Suprapubic skin (tissue), 4 donors: ENCODE results near the gene MYL9. TPM values are rescaled to one million over a fixed set of nuclear protein-coding genes. Genes with fewer than 3 reads are reported as not detected.

Source experiments
- DNase-seq, 2 donors: peaks; one replicate each; pipeline ENCODE4 v3.0.0-alpha.2; 2019; ENCODE audit warnings: low spot score in 2 of 2
- H3K27ac ChIP-seq: fragments of 200-600 bp; sonication (generic); one replicate; pipeline ENCODE4 v1.5.1; 2019
- H3K27me3 ChIP-seq: fragments of 200-600 bp; sonication (generic); one replicate; pipeline ENCODE4 v1.5.1; 2019
- H3K36me3 ChIP-seq: fragments of 200-600 bp; sonication (generic); one replicate; pipeline ENCODE4 v1.5.1; 2019
- H3K4me1 ChIP-seq: fragments of 200-600 bp; sonication (generic); one replicate; pipeline ENCODE4 v1.5.1; 2019
- H3K4me3 ChIP-seq: fragments of 200-600 bp; sonication (generic); one replicate; pipeline ENCODE4 v1.5.1; 2019; ENCODE audit warnings: mild to moderate bottlenecking
- H3K9me3 ChIP-seq: fragments of 200-600 bp; sonication (generic); one replicate; pipeline ENCODE4 v1.5.1; 2019
- EP300 ChIP-seq: sonication (generic); formaldehyde crosslinking; IDR thresholded peaks from one replicate; pipeline ENCODE4 v1.6.1; 2017; ENCODE audit warnings: antibody characterized with exemption
- POLR2A ChIP-seq, 2 donors: fragments of 450-650 bp; IDR thresholded peaks; one replicate each; pipeline ENCODE4 v1.6.1; 2017; ENCODE audit warnings: antibody characterized with exemption in 2 of 2, mild to moderate bottlenecking in 2 of 2, moderate library complexity in 2 of 2
- POLR2AphosphoS5 ChIP-seq, 3 donors: sonication (generic); formaldehyde crosslinking; IDR thresholded peaks; one replicate each; pipeline ENCODE4 v1.6.1; 2017; ENCODE audit warnings: antibody characterized with exemption in 3 of 3
- WGBS: methylation state at CpG from one replicate; pipeline ENCODE4 v1.1.5; 2018; 5-methylcytosine and 5-hydroxymethylcytosine counted together
- total RNA-seq, 4 donors: library from RNA; depleted of rRNA; stranded (reverse); fragments of >200 nt; gene quantifications; one replicate each; pipeline ENCODE4 v1.1.0, GENCODE V29; 2016
- TF ChIP-seq, protein P1 (sequence below), 2 donors: fragments of 200-600 bp in 1 of 2; fragments of 450-650 bp in 1 of 2; sonication (generic) in 1 of 2; IDR thresholded peaks; one replicate each; pipeline ENCODE4 v1.5.1; 2016 to 2019; ENCODE audit warnings: antibody characterized with exemption in 2 of 2, mild to moderate bottlenecking in 1 of 2, moderate library complexity in 1 of 2

MYL9 gene
- total RNA-seq, 4 donors from 2014 or later = 29.4 to 34.0 (median 30.7) TPM

DNA sequence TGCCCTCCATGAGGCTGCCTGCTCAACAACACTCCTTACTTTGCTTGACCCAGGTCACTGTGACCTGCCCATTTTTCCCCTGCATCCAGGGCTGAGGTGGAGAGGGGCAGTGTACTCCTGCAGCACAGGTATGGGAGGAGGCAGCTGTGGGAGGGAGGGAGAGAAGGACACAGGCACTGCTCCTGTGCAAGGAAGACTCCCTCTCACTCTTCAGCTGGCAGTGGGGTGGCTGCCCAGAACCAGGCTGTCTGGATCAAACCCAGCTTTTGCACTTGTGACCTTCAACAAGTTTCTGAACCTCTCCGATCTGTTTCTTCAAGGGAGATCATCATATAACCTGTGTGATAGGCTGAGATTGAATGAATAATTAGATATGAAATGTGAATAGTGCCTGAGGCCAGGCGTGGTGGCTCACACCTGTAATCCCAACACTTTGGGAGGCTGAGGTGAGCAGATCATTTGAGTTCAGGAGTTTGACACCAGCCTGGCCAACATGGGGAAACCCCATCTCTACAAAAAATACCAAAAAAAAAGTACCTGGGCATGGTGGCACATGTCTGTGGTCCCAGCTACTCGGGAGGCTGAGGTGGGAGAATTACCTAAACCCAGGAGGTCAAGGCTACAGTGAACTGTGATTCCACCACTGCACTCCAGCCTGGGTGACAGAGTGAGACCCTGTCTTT, 46.2 kb downstream of the MYL9 start:
- Histone ChIP-seq H3K27me3 (no peaks in the 10 kb centered on the region), H3K9me3 (no peaks in the 10 kb centered on the region), H3K4me1 (peaks cover 18% of the 10 kb centered on the region), H3K36me3 (peaks cover 3% of the 10 kb centered on the region), H3K4me3 (no peak overlapping the region), H3K27ac (no peak overlapping the region)
- TF ChIP-seq, protein P1, sequence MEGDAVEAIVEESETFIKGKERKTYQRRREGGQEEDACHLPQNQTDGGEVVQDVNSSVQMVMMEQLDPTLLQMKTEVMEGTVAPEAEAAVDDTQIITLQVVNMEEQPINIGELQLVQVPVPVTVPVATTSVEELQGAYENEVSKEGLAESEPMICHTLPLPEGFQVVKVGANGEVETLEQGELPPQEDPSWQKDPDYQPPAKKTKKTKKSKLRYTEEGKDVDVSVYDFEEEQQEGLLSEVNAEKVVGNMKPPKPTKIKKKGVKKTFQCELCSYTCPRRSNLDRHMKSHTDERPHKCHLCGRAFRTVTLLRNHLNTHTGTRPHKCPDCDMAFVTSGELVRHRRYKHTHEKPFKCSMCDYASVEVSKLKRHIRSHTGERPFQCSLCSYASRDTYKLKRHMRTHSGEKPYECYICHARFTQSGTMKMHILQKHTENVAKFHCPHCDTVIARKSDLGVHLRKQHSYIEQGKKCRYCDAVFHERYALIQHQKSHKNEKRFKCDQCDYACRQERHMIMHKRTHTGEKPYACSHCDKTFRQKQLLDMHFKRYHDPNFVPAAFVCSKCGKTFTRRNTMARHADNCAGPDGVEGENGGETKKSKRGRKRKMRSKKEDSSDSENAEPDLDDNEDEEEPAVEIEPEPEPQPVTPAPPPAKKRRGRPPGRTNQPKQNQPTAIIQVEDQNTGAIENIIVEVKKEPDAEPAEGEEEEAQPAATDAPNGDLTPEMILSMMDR (IDR thresholded peaks at IDR 0.05) = no peak
- TF ChIP-seq EP300 = no peak
- TF ChIP-seq POLR2AphosphoS5 (IDR thresholded peaks at IDR 0.05) = no peak
- TF ChIP-seq POLR2A (IDR thresholded peaks at IDR 0.05) = no peak
- 72% methylated on average over 3 of the region's 3 CpGs for WGBS
- no peak for DNase-seq

DNA sequence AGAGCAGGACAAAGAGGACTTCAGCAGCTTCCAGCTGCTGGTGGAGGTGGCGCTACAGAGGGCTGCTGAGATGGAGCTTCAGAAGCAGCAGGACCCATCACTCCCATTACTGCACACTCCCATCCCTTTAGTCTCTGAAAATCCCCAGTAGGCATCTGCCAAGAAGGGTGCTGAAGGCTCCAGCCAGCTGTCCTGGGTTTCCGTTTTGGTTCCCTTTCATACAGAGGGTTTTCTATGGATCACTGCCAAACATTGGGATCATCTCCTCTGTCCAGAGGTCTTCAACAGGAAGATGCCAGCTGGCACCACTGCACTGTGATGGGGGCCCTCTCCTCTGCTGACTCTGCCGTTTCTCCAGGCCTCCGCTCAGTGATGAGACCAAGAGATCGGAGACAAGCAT, 50.0 kb downstream of the MYL9 start:
- no peak overlapping the region for H3K4me3 ChIP-seq
- no peaks in the 10 kb centered on the region for H3K27me3 ChIP-seq
- TF ChIP-seq, protein P1 (IDR thresholded peaks at IDR 0.05) = no peak
- TF ChIP-seq EP300 = no peak
- no peak for TF ChIP-seq POLR2AphosphoS5 (IDR thresholded peaks at IDR 0.05)
- TF ChIP-seq POLR2A (IDR thresholded peaks at IDR 0.05) = no peak
- 94% methylated on average over 4 of the region's 5 CpGs for WGBS
- no peaks in the 10 kb centered on the region for H3K36me3 ChIP-seq
- H3K4me1 ChIP-seq = peaks cover 3% of the 10 kb centered on the region
- H3K27ac ChIP-seq = no peak overlapping the region
- no peaks in the 10 kb centered on the region for H3K9me3 ChIP-seq
- no peak for DNase-seq

DNA sequence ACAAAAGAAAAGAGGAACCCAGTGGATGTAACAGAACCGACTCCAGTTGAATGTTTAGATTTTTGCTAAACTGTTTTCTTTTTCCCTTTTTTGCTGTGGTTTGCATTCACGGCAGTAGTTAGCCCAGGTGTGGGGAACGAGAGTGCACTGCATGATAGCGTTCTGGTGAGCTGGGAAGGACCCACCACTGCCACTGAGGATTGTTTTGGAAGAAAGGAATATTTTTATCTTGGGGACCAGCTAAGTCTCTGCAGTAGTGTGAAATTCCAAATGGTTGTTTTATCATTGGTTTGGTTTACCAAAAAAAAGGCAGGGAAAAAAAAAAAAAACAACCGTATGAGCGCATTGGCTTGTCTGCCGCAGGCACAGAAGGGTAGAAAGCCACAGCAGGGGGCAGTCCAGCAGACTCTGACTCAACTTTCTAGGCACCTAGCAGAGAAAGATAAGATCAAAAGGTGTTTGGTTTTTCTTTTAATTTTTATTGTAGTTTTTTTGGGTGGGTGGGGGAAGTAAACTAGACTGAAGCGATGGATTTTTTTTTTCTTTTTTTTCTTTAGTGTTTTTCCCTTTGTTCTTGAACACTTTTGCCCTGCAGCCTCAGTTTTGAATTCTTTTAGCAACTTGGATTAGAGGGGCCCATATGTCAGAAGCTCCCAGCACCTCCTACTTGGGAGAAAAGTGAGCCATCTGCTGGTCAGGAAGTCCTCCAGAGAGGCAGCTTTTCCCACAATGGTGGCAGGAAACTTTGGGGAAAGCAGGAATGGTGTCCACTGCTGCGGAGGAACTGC, 50.7 kb downstream of the MYL9 start:
- H3K4me3 ChIP-seq = no peak overlapping the region
- H3K27ac ChIP-seq = no peak overlapping the region
- no peaks in the 10 kb centered on the region for H3K9me3 ChIP-seq
- H3K27me3 ChIP-seq = no peaks in the 10 kb centered on the region
- WGBS = 79% methylated on average over 9 of the region's 9 CpGs
- no peaks in the 10 kb centered on the region for H3K36me3 ChIP-seq
- TF ChIP-seq POLR2A (IDR thresholded peaks at IDR 0.05) (no peak), POLR2AphosphoS5 (IDR thresholded peaks at IDR 0.05) (no peak), EP300 (no peak)
- TF ChIP-seq, protein P1 (IDR thresholded peaks at IDR 0.05) = no peak
- peaks cover 3% of the 10 kb centered on the region for H3K4me1 ChIP-seq
- DNase-seq = no peak

DNA sequence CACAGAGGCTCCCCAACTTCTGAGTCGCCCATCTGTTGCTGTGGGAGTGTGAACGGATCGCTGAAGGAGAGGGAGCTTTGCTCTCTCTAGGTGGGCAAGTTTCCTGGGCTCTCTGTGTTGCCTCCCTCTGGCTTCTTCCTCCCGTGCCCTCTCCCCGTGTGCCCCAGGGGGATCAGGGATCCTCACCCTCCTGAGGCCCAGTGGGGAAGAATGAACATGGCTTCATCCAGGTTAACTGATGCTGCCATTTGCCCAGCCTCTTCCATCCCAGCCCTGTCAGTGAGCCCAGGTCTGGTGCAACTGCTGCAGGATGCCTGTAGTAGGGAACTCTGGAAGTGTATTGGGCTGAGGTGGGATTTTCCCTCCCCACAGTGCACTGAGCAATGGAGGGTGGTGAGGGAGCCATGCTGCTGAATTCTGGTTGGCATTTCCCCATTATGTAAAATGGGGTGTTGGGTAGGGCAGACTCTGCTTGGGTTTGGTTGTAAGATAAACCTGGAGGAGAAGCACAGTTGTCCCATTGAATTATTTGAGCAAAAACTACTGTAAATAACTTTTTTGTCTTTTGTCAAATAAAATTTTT, 52.1 kb downstream of the MYL9 start:
- Histone ChIP-seq H3K36me3 (no peaks in the 10 kb centered on the region), H3K4me1 (peaks cover 3% of the 10 kb centered on the region), H3K27me3 (no peaks in the 10 kb centered on the region), H3K9me3 (no peaks in the 10 kb centered on the region), H3K27ac (no peak overlapping the region), H3K4me3 (no peak overlapping the region)
- no peak for DNase-seq
- TF ChIP-seq, protein P1 (IDR thresholded peaks at IDR 0.05) = no peak
- no peak for TF ChIP-seq POLR2A (IDR thresholded peaks at IDR 0.05)
- TF ChIP-seq EP300 = no peak
- TF ChIP-seq POLR2AphosphoS5 (IDR thresholded peaks at IDR 0.05) = no peak
- WGBS = 86% methylated on average over 5 of the region's 5 CpGs

DNA sequence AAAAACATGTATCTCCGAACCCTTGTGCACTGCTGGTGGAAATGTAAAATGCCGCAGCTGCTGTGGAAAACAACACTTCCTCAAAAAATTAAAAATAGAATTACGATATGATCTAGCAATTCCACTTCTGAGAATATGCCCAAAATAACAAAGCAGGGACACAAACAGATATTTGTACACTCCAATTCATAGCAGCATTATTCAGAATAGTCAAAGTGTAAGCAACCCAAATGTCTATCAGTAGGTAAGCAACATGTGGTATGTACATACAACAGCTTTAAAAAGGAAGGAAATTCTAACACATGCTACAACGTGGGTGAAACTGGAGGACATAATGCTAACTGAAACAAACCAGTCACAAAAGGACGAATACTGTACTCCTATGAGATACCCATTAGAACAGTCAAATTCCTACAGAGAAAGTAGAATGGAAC, 58.6 kb downstream of the MYL9 start:
- DNase-seq = no peak
- Histone ChIP-seq H3K9me3 (no peaks in the 10 kb centered on the region), H3K27me3 (no peaks in the 10 kb centered on the region), H3K27ac (no peak overlapping the region), H3K4me1 (peaks cover 3% of the 10 kb centered on the region), H3K4me3 (no peak overlapping the region), H3K36me3 (no peaks in the 10 kb centered on the region)
- 37% methylated on average over 5 of the region's 5 CpGs for WGBS
- TF ChIP-seq, protein P1 (IDR thresholded peaks at IDR 0.05) = no peak
- TF ChIP-seq EP300 (no peak), POLR2A (IDR thresholded peaks at IDR 0.05) (no peak), POLR2AphosphoS5 (IDR thresholded peaks at IDR 0.05) (no peak)
